Astrocyte (in vitro differentiated cells and primary cell): ENCODE data around the gene CDH13. TPM values are rescaled to one million over a fixed set of nuclear protein-coding genes. Genes with fewer than 3 reads are reported as not detected.

Experiments
- DNase-seq: peaks from one replicate; pipeline ENCODE4 v3.0.0-alpha.2; 2010; ENCODE audit warnings: low read depth
- FAIRE-seq: peaks from 2 replicates; lab custom pipeline; 2011; peaks lifted over from hg19 to GRCh38; lab: Jason Lieb, UNC
- H2AFZ ChIP-seq: 2 replicates; pipeline ENCODE4 v1.6.0; 2012; ENCODE audit warnings: low read depth, low read length, inconsistent platforms
- H3K27ac ChIP-seq: 2 replicates; pipeline ENCODE4 v1.5.1; 2011; ENCODE audit warnings: low read depth, low read length, inconsistent platforms
- H3K27me3 ChIP-seq: 2 replicates; pipeline ENCODE4 v1.6.0; 2011; ENCODE audit warnings: low read length, inconsistent platforms; ENCODE audit not compliant: insufficient read depth
- H3K36me3 ChIP-seq: 2 replicates; pipeline ENCODE4 v1.5.1; 2011; ENCODE audit warnings: low read length, inconsistent platforms; ENCODE audit not compliant: insufficient read depth
- H3K4me1 ChIP-seq: 2 replicates; pipeline ENCODE4 v1.5.1; 2011; ENCODE audit warnings: low read length, inconsistent platforms; ENCODE audit not compliant: insufficient read depth
- H3K4me2 ChIP-seq: 2 replicates; pipeline ENCODE4 v1.6.0; 2012; ENCODE audit warnings: low read length, inconsistent platforms
- H3K4me3 ChIP-seq: 2 replicates; pipeline ENCODE4 v1.5.1; 2011; ENCODE audit warnings: low read depth, mild to moderate bottlenecking, low read length, inconsistent platforms; ENCODE audit not compliant: insufficient read depth
- H3K79me2 ChIP-seq: 2 replicates; pipeline ENCODE4 v1.6.0; 2012; ENCODE audit warnings: mild to moderate bottlenecking, low read length, inconsistent platforms; ENCODE audit not compliant: insufficient read depth
- H3K9ac ChIP-seq: 2 replicates; pipeline ENCODE4 v1.6.0; 2012; ENCODE audit warnings: mild to moderate bottlenecking, low read length, inconsistent platforms
- H3K9me3 ChIP-seq: 2 replicates; pipeline ENCODE4 v1.5.1; 2012; ENCODE audit warnings: low read depth, mild to moderate bottlenecking, low read length, inconsistent platforms; ENCODE audit not compliant: insufficient read depth
- H4K20me1 ChIP-seq: 2 replicates; pipeline ENCODE4 v1.6.0; 2012; ENCODE audit warnings: low read length, inconsistent platforms; ENCODE audit not compliant: insufficient read depth
- H3K27ac Mint-ChIP-seq: one replicate; pipeline ENCODE4 v1.8.0; 2021; ENCODE audit warnings: mild to moderate bottlenecking, mixed read lengths; ENCODE audit not compliant: unreplicated experiment
- H3K27me3 Mint-ChIP-seq: one replicate; pipeline ENCODE4 v1.8.0; 2021; ENCODE audit warnings: low read depth, mixed read lengths; ENCODE audit not compliant: unreplicated experiment
- H3K36me3 Mint-ChIP-seq: one replicate; pipeline ENCODE4 v1.8.0; 2021; ENCODE audit warnings: low read depth, mixed read lengths; ENCODE audit not compliant: unreplicated experiment
- H3K4me1 Mint-ChIP-seq: one replicate; pipeline ENCODE4 v1.8.0; 2021; ENCODE audit warnings: low read depth, mixed read lengths; ENCODE audit not compliant: unreplicated experiment
- H3K4me3 Mint-ChIP-seq: one replicate; pipeline ENCODE4 v1.8.0; 2021; ENCODE audit warnings: mild to moderate bottlenecking, moderate library complexity, mixed read lengths; ENCODE audit not compliant: unreplicated experiment
- H3K9me3 Mint-ChIP-seq: one replicate; pipeline ENCODE4 v1.8.0; 2021; ENCODE audit warnings: mild to moderate bottlenecking, mixed read lengths; ENCODE audit not compliant: unreplicated experiment
- CTCF ChIP-seq: IDR thresholded peaks from 2 replicates; pipeline ENCODE4 v1.5.1; 2011; ENCODE audit warnings: low read depth, mild to moderate bottlenecking, inconsistent platforms, low read length, moderate library complexity; ENCODE audit not compliant: insufficient read depth
- EZH2 ChIP-seq: IDR thresholded peaks from 2 replicates; pipeline ENCODE4 v1.6.1; 2012; ENCODE audit warnings: mild to moderate bottlenecking, low read length, inconsistent platforms; ENCODE audit not compliant: insufficient read depth
- total RNA-seq: library from RNA; stranded (reverse); gene quantifications from 2 replicates; pipeline ENCODE4 v1.2.1, GENCODE V29; 2021

CDH13 gene
- total RNA-seq, 1 donor from 2014 or later, result 41.7 TPM

- Histone ChIP-seq H2AFZ (no peak overlapping the region), H3K4me3 (no peak overlapping the region), H3K27me3 (no peaks in the 10 kb centered on the region), H3K79me2 (no peaks in the 10 kb centered on the region), H3K27ac (no peak overlapping the region), H3K4me1 (peaks cover 3% of the 10 kb centered on the region), H3K4me2 (no peak overlapping the region), H3K9me3 (no peaks in the 10 kb centered on the region), H4K20me1 (no peaks in the 10 kb centered on the region), H3K36me3 (no peaks in the 10 kb centered on the region), H3K9ac (no peak overlapping the region)
- FAIRE-seq (no peak), DNase-seq (peak; percentile 6)
- peaks cover 5% of the 10 kb centered on the region for H3K9me3 Mint-ChIP-seq
- no peaks in the 10 kb centered on the region for H3K36me3 Mint-ChIP-seq
- H3K4me3 Mint-ChIP-seq, result no peak overlapping the region
- H3K27ac Mint-ChIP-seq, result no peak overlapping the region
- no peak for TF ChIP-seq CTCF
- no peak for TF ChIP-seq EZH2
- no peaks in the 10 kb centered on the region for H3K4me1 Mint-ChIP-seq
- H3K27me3 Mint-ChIP-seq, result no peaks in the 10 kb centered on the region
Measured at GRCh38 chr16:83205896-83206295, 579.1 kb downstream of the CDH13 start.

GRCh38 chr16:83206426-83206825, 579.7 kb downstream of the CDH13 start:
- Mint-ChIP-seq H3K4me1 (no peaks in the 10 kb centered on the region), H3K4me3 (no peak overlapping the region), H3K27me3 (no peaks in the 10 kb centered on the region), H3K9me3 (peaks cover 5% of the 10 kb centered on the region), H3K36me3 (no peaks in the 10 kb centered on the region), H3K27ac (no peak overlapping the region)
- H3K4me2 ChIP-seq, result no peak overlapping the region
- H3K9ac ChIP-seq, result no peak overlapping the region
- DNase-seq (peak; percentile 37), FAIRE-seq (no peak)
- no peak overlapping the region for H3K4me3 ChIP-seq
- H3K9me3 ChIP-seq, result no peaks in the 10 kb centered on the region
- H3K36me3 ChIP-seq, result no peaks in the 10 kb centered on the region
- H2AFZ ChIP-seq, result no peak overlapping the region
- no peaks in the 10 kb centered on the region for H3K79me2 ChIP-seq
- peaks cover 3% of the 10 kb centered on the region for H3K4me1 ChIP-seq
- H3K27ac ChIP-seq, result no peak overlapping the region
- H4K20me1 ChIP-seq, result no peaks in the 10 kb centered on the region
- no peak for TF ChIP-seq EZH2
- no peak for TF ChIP-seq CTCF
- no peaks in the 10 kb centered on the region for H3K27me3 ChIP-seq

GRCh38 chr16:83211711-83212110, 584.9 kb downstream of the CDH13 start:
- Histone ChIP-seq H3K27me3 (no peaks in the 10 kb centered on the region), H3K79me2 (no peaks in the 10 kb centered on the region), H3K9me3 (no peaks in the 10 kb centered on the region), H3K27ac (no peak overlapping the region), H2AFZ (no peak overlapping the region), H3K4me3 (no peak overlapping the region), H4K20me1 (no peaks in the 10 kb centered on the region), H3K4me1 (no peaks in the 10 kb centered on the region), H3K36me3 (no peaks in the 10 kb centered on the region), H3K4me2 (no peak overlapping the region), H3K9ac (no peak overlapping the region)
- Mint-ChIP-seq H3K27ac (no peak overlapping the region), H3K4me3 (no peak overlapping the region), H3K9me3 (peaks cover 5% of the 10 kb centered on the region), H3K27me3 (peaks cover 4% of the 10 kb centered on the region), H3K4me1 (no peaks in the 10 kb centered on the region), H3K36me3 (peaks cover 2% of the 10 kb centered on the region)
- DNase-seq, result no peak
- no peak for FAIRE-seq
- no peak for TF ChIP-seq EZH2
- TF ChIP-seq CTCF, result no peak
